NCI-H510A treated with DMSO at 0.1 percent for 48 hours (cell line): ENCODE results near the gene NOC4L.

Experiments used
- DNase-seq: peaks from one replicate; lab custom pipeline; 2025; lab: John Stamatoyannopoulos, UW

NOC4L gene

DNA sequence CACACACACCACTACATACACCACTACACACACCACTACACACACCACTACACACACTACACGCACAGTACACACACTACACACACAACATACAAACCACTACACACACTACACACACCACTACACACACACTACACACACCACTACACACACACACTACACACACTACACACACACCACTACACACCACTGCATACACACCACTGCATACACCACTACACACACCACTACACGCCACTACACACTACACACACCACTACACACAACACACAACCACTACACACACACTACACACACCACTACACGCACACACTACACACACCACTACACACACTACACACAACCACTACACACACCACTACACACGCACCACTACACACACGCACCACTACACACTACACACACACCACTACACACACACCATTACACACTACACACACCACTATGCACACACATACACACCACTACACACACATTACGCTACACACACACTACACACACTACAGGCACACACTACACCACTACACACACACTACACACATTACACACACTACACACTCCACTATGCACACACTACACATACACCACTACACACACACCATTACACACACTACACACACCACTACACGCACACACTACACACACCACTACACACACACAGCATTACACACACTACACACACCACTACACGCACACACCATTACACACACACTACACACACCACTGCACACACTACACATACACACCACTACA lies 12.5 kb downstream of the NOC4L start:
- DNase-seq: no peak

DNA sequence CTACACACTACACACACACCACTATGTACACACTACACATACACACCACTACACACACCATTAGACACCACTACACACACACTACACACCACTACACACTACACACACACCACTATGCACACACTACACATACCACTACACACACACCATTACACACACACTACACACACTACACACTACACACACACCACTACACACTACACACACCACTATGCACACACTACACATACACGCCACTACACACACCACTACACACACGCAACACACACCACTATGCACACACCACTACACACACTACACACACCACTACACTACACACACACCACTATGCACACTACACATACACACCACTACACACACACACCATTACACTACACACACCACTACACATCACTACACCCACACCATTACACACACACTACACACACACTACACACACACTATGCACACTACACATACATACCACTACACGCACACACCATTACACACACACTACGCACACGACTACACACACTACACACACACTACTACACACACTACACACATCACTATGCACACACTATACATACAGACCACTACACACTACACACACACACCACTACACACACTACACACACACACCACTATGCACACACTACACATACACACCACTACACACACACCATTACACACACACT lies 13.6 kb downstream of the NOC4L start:
- DNase-seq: no peak

DNA sequence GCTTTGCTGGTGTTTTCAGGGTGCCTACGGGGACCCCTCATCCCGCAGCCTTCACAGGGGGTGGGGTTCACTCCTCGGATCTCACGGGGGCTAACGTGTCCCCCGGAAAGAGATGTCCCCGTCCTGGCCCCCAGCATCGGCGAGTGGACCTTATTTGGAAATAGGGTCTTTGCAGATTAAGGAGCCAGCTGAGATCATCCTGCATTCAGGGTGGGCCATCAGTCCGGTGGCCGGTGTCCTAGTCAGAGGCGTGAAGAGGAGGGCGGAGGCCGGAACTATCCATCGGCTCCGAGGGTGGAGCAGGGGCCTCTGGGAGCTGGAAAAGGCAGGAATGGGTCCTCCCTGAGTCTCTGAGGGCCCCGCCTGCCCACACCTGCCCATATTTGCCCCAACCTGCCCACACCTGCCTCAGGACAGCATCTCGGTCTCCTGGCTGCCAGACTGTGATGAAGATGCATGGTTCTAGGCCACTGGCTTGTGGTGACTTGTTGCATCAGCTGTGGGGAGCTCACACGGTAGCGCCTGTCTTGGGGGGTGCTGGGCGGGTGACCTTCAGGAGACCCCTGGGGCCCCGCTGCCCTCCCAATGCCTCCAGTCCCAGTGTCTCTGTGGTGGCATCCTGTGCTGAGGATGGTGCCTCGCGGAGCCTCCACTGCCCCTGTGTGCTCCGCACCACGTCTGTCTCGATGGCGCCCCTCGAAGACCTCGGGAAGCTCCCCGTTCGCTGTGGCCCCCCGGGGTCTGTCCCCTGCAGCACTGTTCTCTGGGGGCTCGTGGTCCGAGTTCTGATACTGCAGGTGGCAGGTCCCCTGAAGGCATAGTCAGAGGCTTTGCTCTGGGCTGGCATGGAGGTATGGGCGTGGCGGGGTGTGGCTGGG lies 14.7 kb downstream of the NOC4L start:
- no peak for DNase-seq

DNA sequence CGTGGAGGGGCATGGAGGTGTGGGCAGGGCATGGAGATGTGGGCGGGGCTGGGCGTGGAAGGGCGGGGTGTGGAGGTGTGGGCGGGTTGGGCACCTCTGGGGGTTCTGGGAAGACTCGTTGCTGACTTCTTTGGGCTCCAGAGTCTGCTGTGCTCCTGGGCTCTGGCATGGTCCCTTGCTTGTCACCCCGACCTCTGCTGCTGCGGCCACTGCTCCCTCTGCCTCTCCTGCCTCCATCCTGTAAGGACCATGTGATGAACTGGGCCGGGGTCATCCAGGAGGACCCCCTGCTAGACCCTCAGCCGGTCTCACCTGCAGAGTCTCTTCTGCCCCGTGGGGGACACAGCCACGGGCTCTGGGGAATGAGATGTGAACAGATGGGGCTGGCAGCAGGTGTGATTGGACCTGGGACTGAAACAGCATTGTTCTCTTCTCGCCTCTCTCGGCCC lies 15.3 kb downstream of the NOC4L start:
- no peak for DNase-seq

DNA sequence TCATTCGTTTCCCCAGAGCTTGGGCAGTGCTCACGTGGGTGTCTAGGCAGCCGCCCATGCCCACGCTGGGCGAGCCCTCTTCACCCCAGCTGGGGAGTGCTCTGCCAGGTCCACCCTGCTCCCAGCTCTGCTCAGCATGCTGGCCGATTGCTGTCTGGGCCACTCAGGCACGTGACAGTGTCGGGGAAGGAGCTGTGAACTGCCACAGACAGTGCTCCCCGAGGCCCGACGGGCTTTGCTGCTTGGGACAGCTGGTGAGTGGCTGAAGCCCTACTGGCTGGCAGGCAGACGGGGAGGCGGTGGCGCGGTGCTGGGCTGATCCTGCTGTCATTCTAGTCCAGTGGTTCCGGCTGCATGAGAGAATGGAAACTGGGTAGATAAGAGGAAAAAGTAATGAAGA lies 15.8 kb downstream of the NOC4L start:
- no peak for DNase-seq

DNA sequence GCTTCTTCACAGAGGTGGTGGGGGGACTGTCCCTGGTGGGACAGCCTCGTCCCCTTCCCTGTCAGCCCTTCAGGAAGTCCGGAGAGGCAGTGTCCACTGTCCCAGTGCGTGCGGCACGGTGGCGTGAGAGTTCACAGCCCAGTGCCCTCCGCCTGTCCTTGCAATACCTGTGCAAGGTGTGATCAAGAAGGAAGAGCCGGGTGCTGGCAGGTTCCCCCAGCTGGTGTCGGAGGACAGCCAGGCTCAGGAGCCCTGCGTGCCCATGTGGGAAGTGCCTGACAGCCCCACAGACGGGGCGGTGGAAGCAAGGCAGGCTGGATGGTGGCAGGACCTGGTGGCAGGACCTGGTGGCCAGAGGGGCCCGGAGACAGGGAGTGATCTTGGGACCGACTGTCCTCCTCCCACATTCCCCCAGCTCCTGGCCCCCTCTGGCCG lies 16.4 kb downstream of the NOC4L start:
- no peak for DNase-seq

DNA sequence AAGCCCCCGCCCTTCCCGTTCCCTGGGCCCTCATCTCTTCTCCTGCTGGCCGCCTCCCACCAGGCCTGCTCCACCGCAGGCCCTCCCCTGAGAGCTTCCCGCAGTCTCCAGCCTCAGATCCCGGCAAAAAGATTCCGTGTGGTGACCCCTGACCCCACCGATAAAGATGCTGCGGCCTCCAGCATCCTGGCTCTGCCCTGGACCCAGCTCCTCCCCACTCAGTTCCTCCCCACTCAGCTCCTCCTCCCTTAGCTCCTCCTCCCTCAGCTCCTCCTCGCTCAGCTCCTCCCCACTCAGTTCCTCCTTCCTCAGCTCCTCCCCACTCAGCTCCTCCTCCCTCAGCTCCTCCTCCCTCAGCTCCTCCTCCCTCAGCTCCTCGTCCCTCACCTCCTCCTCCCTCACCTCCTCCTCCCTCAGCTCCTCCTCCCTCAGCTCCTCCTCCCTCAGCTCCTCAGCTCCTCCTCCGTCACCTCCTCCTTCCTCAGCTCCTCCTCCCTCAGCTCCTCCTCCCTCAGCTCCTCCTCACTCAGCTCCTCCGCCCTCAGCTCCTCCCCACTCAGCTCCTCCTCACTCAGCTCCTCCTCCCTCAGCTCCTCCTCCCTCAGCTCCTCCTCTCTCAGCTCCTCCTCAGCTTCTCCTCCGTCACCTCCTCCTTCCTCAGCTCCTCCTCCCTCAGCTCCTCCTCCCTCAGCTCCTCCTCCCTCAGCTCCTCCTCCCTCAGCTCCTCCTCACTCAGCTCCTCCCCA lies 17.0 kb downstream of the NOC4L start:
- DNase-seq: no peak

DNA sequence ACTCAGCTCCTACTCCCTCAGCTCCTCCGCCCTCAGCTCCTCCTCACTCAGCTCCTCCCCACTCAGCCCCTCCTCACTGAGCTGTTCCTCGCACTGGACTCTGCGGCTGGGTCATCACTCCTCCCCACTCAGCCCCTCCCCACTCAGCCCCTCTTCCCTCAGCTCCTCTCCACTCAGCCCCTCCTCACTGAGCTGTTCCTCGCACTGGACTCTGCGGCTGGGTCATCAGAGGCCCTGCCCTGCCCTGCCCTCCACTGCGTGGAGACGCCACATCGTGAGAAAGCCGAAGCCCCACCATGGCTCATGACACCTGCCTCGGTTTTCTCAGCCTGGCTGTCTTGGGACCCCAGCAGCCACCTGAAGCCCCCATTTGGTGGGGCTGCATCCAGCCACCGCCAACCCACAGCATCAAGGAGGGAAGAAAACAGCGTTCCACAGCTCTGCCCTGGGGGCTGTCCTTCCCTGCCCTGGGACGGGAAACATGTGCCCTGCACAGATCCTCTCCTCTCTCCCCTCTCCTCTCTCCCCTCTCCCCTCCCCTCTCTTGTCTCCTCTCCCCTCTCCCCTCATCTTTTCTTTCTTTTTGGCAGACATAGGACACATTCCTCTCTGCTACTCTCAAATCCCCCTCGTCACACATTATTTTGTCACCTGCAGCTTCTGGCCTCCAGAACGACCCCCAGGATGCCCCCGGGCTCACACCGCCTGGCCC lies 17.7 kb downstream of the NOC4L start:
- no peak for DNase-seq

DNA sequence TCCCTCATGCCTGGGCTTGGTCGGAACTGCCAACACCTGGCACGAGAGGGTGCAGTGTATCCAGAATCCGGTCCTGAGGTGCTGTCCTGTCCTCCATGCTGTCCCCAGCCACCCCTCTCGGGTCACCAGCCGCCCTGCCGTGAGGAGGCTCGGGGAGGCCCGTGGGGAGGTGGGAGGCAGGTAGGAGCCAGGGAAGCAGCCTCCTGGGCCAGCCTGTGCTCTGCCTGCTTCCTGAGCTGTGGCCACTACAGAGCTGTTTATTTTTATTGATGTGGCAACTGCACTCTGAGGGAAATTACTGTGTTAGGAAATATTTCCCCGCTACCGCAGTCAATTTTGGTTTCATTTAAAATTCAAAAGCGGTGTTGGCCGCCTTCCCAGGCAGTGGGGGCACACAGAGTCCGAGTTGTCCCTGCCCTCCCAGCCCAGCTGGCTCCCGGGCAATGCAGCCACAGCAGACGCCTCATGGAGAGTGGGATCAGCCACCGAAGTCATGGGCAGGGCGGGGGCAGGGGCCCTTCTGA lies 18.3 kb downstream of the NOC4L start:
- no peak for DNase-seq

DNA sequence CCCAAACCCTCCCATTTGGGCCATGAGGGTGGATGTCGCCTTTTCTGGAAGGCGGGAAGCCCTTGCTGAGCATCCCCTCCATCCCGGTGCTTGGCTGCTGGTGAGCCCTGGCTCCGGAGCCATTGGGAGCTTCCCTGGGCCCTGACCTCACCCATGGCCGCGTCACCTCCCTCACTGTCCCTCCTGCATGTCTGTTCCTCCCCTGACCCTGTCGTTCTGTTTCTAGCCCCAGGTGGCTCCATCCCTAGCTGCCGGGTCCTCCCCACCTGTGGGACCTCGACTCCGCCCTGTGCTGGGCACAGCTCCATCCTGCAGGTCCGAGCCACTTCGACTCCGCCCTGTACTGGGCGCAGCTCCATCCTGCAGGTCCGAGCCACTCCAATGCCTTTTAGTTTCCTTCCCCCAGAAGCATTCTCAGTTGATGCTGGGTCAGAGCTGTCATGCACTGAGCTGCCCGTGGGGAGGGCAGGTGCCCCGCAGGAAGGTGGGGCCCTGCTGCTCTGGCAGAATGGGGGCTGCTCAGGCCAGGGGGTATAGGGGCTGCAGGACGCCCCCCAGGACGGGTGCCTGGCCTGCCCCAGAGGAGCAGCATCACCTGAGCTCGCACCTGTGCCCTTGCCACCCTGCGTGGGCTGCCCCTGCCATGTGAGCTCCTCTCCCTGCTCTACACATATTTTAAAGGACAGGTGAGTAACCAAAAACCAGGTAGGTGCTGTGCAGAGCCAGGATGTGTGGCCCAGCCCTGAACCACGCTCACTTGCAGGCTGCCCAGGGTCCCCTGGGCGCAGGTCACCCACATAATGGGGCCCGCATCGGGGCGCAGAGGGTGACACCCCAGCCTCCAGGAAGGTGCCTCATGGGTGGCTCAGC lies 19.0 kb downstream of the NOC4L start:
- DNase-seq: no peak

DNA sequence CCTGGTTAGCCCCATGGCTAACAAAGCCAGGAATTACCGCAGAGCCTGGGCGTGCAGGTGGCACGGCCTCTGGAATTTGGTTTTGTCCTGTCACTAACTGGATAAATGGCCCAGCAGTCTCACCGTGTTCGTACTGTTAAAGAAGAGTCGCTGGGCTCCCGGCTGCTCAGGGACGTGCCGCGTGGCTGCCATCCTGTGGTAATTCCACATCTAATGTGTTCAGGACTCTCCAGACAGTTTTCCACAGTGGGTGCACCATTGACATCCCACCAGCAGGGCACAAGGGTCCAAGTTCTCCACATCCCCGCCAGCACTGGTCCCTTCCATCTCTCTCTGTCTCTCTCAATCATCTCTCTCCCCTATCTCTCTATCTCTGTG lies 19.6 kb downstream of the NOC4L start:
- no peak for DNase-seq

DNA sequence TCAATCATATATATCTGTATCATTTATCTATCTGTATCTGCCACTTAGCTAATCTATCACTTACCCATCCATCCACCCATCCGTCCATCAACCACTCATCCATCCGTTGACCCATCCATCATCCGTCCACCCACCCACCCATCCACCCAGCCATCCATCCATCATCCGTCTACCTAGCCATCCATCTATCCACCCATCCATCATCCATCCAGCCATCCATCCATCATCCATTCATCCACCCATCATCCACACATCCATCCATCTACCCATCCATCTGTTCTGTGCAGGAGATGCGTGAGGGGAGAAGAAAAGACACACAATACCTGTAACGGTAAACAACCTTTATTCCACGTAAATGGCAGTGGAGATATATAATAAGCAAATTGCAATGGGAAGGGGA lies 20.2 kb downstream of the NOC4L start:
- no peak for DNase-seq

DNA sequence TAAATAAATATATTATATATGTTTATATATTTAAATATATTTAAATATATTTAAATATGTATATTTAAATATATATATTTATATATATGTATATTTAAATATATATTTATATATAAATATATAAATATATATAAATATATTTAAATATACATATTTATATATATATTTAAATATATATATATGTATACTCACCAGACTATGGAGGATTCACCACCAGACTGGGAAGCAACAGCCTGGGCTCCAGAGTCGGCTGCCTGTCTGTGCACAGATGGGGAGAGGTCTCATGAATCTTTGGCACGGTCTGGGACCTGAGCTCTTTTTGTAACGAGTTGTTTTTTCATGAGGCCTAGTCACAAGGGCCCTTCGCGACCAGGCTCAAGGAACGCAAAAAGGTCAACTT lies 21.3 kb downstream of the NOC4L start:
- DNase-seq: no peak

DNA sequence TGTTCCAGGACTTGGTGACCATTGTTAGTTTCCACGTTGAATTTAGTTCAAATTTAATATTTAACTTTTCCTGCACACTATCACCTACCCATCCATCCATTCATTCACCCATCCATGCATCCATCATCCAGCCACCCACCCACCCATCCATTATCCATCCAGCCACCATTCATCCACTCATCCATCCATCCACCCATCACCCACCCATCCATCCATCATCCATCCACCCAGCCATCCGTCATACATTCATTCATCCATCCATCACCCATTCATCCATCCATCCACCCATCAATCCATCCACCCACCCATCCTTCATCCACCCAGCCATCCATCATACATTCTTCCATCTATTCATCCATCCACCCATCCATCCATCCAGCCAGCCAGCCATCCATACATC lies 21.8 kb downstream of the NOC4L start:
- no peak for DNase-seq

DNA sequence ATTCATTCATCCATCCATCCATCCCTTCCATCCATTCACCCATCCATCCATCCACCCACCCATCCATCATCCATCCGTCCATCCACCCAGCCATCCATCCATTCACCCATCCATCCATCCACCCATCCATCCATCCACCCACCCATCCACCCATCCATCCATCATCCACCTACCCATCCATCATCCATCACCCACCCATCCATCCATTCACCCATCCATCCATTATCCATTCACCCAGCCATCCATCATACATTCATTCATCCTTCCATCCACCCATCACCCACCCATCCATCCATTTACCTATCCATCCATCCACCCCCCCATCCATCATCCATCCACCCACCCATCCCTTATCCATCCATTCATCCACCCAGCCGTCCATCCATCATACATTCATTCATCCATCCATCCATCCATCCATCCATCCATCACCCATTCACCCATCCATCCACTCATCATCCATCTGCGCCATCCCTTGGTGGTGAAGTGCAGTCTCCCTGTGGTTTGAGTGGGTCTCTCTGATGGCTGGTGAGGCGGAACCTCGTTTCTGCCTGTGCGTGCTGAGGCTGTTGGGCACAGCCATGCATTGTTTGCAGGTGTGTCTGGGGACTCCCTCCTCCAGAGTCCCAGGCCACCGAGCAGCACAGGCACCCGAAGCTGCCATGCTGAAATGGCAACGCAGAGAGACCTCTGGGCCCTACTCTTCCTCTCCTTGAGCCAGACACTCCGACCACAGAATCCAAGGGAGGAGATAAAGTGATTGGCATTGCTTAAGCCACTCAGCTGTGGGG lies 22.7 kb downstream of the NOC4L start:
- no peak for DNase-seq

DNA sequence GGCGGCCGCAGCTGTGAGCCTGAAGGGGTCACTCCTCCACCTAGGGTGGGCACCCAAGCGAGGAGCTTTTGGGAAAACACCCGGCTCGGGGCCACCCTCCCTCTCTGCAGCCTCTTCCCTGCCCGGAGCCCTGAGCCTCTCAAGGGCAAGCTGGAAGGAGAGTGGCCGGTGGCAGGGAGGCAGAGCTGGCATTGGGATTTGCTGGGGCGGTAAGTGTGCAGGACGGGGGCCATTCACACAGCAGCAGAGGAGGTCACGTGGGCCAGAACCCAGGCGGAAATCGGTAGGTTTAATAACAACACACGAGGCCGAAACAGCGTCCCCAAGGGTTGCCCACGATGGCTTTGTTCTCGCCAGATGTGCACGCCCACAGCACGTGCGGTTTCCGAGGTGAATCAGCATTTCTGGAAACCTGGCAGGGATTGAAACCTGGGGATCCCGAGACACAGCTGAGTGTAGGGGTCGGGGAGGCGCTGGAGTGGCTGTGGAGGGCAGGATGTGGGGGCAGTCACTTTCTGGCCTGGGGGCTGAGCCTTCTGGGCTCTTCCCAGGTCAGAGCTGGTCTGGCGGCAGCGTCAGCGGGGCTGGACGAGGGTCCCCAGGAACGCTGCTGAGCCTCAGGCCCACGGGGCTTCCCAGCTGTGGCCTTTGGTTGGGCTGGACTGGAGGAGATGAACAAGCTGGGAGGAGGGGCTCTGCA lies 23.5 kb downstream of the NOC4L start:
- DNase-seq: no peak

DNA sequence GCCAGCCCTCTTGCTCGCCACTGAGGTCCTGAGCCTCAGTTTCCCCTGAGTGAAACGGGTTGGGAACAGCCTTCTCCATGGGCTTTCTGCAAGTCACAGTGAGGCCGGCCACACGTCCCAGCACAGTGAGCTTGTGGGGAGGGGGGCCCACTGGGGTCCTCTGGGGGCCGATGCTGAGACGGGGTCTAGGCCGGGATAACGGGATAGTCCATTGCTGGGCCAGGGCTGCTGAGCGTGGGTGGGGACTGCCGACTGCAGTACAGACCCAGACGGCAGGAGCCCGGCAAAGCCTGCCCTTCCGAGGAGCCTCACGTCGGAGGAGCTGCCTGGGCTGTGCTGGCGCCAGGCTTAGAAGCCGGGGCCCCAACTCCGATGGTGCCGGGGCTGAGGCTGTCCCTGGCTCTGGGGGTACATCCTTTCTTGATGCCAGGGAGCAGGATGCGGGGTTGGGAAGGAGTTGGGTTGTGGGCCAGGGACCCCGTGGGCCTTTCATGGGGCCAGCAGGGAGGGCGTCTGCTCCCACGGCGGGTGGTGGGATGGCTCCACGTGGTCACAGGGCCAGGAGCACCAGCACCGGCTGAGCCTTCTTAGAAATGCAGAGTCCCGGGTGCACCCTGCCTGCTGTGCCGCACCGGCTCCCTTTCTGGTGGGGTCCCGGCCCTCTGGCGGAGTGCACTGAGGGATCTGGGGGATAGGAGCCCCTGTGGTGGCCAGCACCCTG lies 24.2 kb downstream of the NOC4L start:
- no peak for DNase-seq

DNA sequence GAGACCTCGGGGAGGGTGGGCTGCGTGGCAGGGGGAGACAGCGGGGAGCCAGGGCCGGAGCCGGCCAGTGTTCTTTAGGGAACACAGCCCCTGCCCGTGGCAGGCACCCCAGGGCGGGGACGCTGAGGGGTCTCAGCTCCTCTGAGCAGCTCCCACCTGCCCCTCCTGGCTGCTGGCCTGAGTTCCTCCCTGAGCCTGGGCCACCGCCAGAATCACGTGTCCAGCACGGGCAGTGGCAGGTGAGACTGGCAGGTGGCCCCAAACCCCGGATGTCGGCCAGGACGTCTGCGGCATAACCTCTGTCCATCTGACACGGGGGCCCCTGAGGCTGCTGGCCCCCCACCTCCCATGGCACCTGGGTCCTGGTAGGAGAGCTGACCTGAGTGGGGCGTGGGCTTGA lies 25.1 kb downstream of the NOC4L start:
- no peak for DNase-seq
